GM21390 (cell line): Measurements from ENCODE around the gene LINC01488.

Experiments used
- ATAC-seq: cut with Tn5 transposase; IDR thresholded peaks from one replicate; pipeline ENCODE4 v1.9.1; 2021; ENCODE audit not compliant: unreplicated experiment

LINC01488 gene

GRCh38 chr11:69491071-69492031, 9.9 kb downstream of the LINC01488 start:
- no peak for ATAC-seq

- no peak for ATAC-seq
These were observed 10.9 kb downstream of the LINC01488 start for GRCh38 chr11:69492201-69492991.

- ATAC-seq, result no peak
These were observed 12.7 kb downstream of the LINC01488 start for GRCh38 chr11:69493931-69494821.

GRCh38 chr11:69494851-69495250, 13.4 kb downstream of the LINC01488 start:
- ATAC-seq, result no peak

- ATAC-seq, result no peak
These were observed 14.2 kb downstream of the LINC01488 start for GRCh38 chr11:69495441-69496201.

- ATAC-seq, result no peak
These were observed 14.7 kb downstream of the LINC01488 start for GRCh38 chr11:69496202-69496557.

GRCh38 chr11:69496631-69497220, 15.3 kb downstream of the LINC01488 start:
- ATAC-seq, result no peak

GRCh38 chr11:69497221-69497787, 15.8 kb downstream of the LINC01488 start:
- no peak for ATAC-seq

- no peak for ATAC-seq
These were observed 17.2 kb downstream of the LINC01488 start for GRCh38 chr11:69498614-69499175.

- ATAC-seq, result no peak
These were observed 17.9 kb downstream of the LINC01488 start for GRCh38 chr11:69499186-69499917.

- ATAC-seq, result no peak
These were observed 18.4 kb downstream of the LINC01488 start for GRCh38 chr11:69499918-69500284.

- ATAC-seq, result no peak
These were observed 19.0 kb downstream of the LINC01488 start for GRCh38 chr11:69500285-69501120.

GRCh38 chr11:69501121-69501489, 19.6 kb downstream of the LINC01488 start:
- ATAC-seq, result no peak

- no peak for ATAC-seq
These were observed 20.7 kb downstream of the LINC01488 start for GRCh38 chr11:69501891-69502860.

- no peak for ATAC-seq
These were observed 22.7 kb downstream of the LINC01488 start for GRCh38 chr11:69504127-69504526.

- ATAC-seq, result no peak
These were observed 23.3 kb downstream of the LINC01488 start for GRCh38 chr11:69504576-69505335.
